LHCN-M2 (cell line): ENCODE results near the gene ATP10A. TPM values are rescaled to one million over a fixed set of nuclear protein-coding genes. Genes with fewer than 3 reads are reported as not detected.

ENCODE experiments used
- DNase-seq: peaks from one replicate; pipeline ENCODE4 v3.0.0-alpha.2; 2012; ENCODE audit warnings: low read depth
- total RNA-seq: library from RNA; depleted of rRNA; stranded (reverse); fragments of >200 nt; gene quantifications from 2 replicates; pipeline ENCODE4 v1.2.3, GENCODE V29; 2014

The ATP10A gene
- total RNA-seq, 1 experiment from 2014 or later = 0.69 TPM

GRCh38 chr15:25812845-25813244 is 50.3 kb downstream of the ATP10A start:
- DNase-seq = no peak

- no peak for DNase-seq
These were observed 51.1 kb downstream of the ATP10A start for GRCh38 chr15:25812073-25812472.

GRCh38 chr15:25811481-25811906 is 51.6 kb downstream of the ATP10A start:
- DNase-seq = no peak

- no peak for DNase-seq
These were observed 52.5 kb downstream of the ATP10A start for GRCh38 chr15:25810631-25811091.

- DNase-seq = no peak
These were observed 53.0 kb downstream of the ATP10A start for GRCh38 chr15:25810154-25810553.

GRCh38 chr15:25807063-25807462 is 56.1 kb downstream of the ATP10A start:
- no peak for DNase-seq

- DNase-seq = peak; percentile 40
These were observed 58.1 kb downstream of the ATP10A start for GRCh38 chr15:25805031-25805430.

- DNase-seq = no peak
These were observed 58.7 kb downstream of the ATP10A start for GRCh38 chr15:25804451-25804850.

- DNase-seq = no peak
These were observed 59.6 kb downstream of the ATP10A start for GRCh38 chr15:25803541-25803940.

GRCh38 chr15:25803036-25803435 is 60.1 kb downstream of the ATP10A start:
- DNase-seq = no peak

GRCh38 chr15:25802285-25802830 is 60.8 kb downstream of the ATP10A start:
- no peak for DNase-seq

- no peak for DNase-seq
These were observed 61.4 kb downstream of the ATP10A start for GRCh38 chr15:25801586-25802284.

- no peak for DNase-seq
These were observed 62.2 kb downstream of the ATP10A start for GRCh38 chr15:25800761-25801515.

- no peak for DNase-seq
These were observed 63.0 kb downstream of the ATP10A start for GRCh38 chr15:25799906-25800700.

- no peak for DNase-seq
These were observed 64.9 kb downstream of the ATP10A start for GRCh38 chr15:25797936-25798901.

GRCh38 chr15:25797511-25797935 is 65.6 kb downstream of the ATP10A start:
- peak; percentile 53 for DNase-seq

- DNase-seq = no peak
These were observed 66.1 kb downstream of the ATP10A start for GRCh38 chr15:25797035-25797434.

- no peak for DNase-seq
These were observed 66.7 kb downstream of the ATP10A start for GRCh38 chr15:25796395-25796794.

GRCh38 chr15:25795712-25796111 is 67.4 kb downstream of the ATP10A start:
- no peak for DNase-seq

GRCh38 chr15:25795061-25795460 is 68.1 kb downstream of the ATP10A start:
- no peak for DNase-seq
